AG20443 (cell line): Measurements from ENCODE around the gene FCER1G.

Experiments
- DNase-seq: peaks from one replicate; pipeline ENCODE4 v3.0.0; 2012; ENCODE audit warnings: low spot score, mixed read lengths

Gene FCER1G

DNA sequence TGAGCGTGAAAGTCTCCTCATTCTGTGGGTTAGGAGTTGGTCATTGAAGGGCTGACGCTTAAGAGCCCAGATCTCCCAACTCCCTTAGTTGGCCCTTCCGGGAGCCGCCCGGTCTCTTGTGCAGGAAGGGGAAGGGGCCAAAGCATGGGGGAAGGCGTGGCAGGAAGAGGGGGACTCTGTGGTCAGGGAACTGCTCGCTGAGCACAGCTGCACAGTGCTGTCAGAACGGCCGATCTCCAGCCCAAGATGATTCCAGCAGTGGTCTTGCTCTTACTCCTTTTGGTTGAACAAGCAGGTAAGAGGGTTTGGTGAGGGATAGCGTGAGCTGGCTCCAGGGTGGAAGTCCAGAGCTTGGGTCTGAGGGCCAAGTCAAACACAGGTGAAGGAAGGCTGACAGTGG, at the start of gene FCER1G:
Gene FCER1G, plus strand, starts transcription at position 220 of the 400 bp plus-strand sequence. Its CDS starts 27 bp downstream, at position 247.
- no peak for DNase-seq

GRCh38 chr1:161165742-161166668, 49.1 kb upstream of the FCER1G start, which contains the start of gene PPOX:
Gene PPOX, plus strand, starts transcription at chr1:161166426. Its CDS starts 422 bp downstream, at chr1:161166848.
- DNase-seq, result peak; percentile 91

GRCh38 chr1:161166669-161167548, 48.2 kb upstream of the FCER1G start:
- no peak for DNase-seq

- DNase-seq, result no peak
Observed at GRCh38 chr1:161168906-161169305, 46.2 kb upstream of the FCER1G start.

GRCh38 chr1:161171191-161171590, 43.9 kb upstream of the FCER1G start:
- no peak for DNase-seq

- no peak for DNase-seq
Observed at GRCh38 chr1:161171696-161172095, 43.4 kb upstream of the FCER1G start.

DNA sequence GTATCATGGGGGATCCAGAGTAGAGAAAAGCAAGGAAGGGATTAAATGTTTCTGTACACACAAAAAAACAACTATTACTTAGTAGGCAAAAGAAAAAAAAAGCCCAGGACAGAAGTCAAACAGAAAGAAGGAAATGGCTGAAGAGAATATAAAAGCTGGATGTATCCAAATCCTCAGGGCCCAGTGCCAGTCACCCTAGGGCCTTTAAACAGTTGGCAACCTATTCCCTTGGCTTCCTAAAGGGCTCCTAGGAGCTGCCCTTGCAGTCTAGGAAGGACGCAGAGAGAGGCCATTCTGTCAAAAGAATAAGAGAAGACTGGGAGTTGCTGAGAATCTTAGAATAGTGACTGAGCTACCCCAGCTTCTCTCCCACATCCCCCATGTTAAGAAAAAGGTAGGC, 42.7 kb upstream of the FCER1G start:
- no peak for DNase-seq

DNA sequence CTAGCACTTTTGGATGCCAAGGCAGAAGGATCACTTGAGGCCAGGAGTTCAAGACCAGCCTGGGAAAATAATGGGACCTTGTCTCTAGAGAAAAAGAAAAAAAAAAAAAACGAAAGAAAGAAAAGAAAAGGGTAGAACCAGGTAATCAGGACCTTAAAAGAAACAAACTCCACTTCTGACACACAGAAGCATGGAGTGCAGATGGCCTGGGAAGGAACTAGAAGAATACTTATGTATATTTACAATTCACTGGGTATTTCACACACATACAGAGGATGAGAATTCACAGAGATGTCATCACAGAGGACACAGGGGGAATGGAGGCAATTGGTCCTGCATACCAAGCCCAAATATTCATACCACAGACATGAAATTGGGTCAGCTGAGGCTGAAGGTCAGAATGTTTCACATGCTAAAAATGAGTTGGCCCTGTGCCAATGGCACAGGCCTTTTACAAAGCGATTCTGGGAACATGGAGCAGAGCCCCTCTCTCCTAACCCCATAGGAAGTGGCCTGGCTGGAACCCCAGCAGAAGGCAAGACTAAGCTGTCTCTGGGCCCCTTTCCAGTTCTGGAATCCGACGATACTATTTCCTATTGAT, 42.2 kb upstream of the FCER1G start:
- DNase-seq, result peak; percentile 90

DNA sequence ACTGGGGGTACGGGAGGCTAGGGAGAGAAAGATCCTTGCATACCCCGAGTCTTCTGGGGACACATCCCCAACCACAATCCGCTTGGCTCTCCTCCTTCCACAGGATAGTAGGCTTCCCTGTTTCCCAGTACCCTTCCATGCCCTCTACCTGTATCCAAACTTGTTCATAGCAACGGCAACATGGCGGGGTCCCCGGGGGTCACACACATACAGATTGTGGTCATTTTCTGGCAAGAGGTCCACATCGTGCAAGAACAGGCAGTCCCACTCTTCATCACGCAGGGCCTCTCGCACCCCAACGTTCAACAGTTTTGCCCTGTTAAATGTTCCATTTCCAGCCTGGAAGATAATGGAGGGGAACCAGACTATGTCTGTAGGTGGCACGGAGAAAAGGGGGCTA, 41.4 kb upstream of the FCER1G start:
- DNase-seq, result no peak

DNA sequence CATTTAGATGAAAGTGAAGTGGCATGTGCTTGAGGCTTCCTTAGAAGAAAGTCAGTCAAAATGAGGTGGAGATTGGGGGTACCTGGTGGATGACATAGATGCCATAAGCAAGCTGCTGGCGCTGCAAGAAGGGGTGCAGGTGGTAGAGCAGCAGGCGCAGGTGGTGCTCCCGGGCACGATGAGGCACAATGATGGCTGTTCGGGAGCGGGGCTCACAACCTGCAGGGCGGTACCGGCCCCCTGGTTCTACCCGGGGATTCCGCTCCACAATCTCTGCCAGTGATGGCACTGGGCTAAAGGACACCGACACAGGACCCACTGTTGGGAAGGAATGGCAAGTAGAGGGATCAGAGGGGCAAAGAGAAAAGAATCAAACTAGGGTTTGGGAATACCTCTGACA, 40.2 kb upstream of the FCER1G start:
- DNase-seq, result no peak

GRCh38 chr1:161175771-161176453, 39.2 kb upstream of the FCER1G start:
- DNase-seq, result no peak

DNA sequence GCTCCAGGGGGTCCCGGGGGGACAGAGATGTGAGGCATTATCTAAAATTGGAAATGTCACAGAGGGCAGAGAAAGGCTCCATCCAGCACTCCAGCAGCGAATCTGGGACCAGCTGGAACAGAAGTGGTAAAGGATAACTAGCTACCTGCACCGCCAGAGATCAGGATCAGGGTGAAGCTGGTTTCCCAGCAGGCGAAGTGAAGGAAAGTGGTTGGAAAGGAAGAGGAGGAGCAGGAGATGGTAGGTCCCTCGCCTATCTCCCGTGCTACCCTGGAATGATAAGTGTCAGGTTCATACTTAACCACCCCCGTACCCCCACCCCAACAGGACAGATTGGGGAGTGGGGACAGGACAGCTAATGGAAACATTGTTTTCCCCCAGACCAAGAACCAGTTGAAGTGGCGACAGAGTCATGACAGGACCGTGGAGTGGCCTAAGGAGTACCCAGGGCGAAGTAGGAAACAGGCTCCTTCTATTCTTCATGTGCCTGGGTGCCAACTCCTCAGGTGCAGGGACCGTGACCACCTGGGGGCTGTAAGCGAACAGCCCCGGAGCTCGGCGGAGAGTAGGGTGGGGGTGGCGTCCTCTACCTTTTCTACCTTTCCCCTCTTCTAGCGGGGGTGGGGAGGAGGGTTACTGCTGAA, 38.5 kb upstream of the FCER1G start:
- no peak for DNase-seq

GRCh38 chr1:161177112-161177935, 37.8 kb upstream of the FCER1G start, which contains the start of gene B4GALT3:
Gene B4GALT3, minus strand, starts transcription at chr1:161177507. Its CDS starts 1,447 bp downstream, at chr1:161176060.
- DNase-seq, result peak; percentile 97

DNA sequence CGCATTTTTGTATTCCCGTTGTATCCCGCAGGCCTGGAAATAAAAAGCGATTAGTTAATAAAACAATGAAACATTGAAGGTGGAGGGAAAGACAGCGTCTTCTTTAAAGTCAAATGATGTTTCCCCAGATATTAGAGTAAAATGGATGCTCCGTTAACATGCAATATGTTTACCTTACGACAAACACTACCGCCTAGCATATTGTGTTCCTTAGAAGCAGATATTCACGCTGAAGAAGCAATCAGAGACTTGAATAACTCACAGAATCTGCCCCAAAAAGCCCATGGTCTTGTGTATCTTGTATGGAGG, 37.2 kb upstream of the FCER1G start:
- DNase-seq, result no peak

DNA sequence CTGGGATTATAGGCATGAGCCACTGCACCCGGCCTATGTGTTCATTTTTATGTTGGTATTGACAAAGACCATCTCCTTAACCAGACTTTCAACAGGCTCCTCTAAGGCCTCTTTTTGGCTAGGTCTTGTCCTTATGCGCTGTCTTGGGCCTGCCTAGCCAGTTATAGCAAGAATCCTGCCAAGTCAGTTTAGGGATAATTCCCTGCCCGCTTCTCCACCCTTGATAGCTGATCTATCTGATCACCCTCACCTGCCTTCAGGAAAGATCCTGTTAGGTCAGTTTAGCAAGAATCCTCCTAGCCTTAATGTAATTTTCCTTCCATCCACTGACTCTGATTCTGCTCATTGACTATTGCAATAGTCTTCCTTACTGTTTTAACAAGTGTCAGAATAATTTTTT, 35.4 kb upstream of the FCER1G start:
- DNase-seq, result no peak

- DNase-seq, result no peak
Observed at GRCh38 chr1:161180639-161181038, 34.5 kb upstream of the FCER1G start.

GRCh38 chr1:161182214-161182613, 32.9 kb upstream of the FCER1G start:
- peak; percentile 58 for DNase-seq

DNA sequence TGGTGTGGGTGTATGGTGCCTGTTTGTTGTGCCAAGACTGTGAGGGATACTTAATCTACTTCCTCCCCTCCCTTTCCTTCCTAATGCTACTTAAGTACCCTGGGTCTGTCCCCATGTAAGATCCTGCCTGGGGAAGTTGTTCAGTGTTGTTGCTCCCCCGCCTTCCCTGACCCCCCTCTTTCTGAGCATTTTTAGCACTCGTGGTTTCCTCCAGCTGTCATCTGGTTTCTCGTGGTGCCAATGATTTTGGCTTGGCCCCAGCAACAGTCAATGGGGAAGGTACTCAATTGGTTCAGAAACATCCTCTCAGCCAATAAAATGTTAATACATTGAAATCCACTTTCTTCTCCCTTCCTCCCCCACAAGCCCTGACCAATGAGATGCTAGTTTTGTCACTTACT, 29.8 kb upstream of the FCER1G start:
- DNase-seq, result peak; percentile 61

- DNase-seq, result no peak
Observed at GRCh38 chr1:161185732-161186311, 29.3 kb upstream of the FCER1G start.

DNA sequence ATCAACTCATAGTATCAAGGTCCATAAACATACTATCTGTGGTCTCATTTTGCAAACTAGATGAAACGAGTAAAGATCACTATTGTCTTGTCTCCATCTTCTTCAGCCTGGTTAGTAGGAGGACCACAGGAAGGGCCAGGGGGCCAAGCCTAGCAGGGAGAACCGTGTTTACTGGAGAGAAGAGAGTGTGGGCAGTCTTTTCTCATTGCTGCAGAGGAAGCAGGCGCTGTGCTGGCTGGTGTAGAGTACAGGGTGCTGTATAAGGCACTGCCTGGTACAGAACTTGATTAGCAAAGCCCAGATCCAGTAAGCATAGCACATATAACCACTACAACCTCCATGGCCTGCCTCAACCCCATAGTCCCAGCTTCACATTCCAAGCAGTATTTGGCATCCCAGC, 27.8 kb upstream of the FCER1G start:
- DNase-seq, result no peak
